HEK293T (cell line): ENCODE results near the gene CAPZA2.
"Not testable (repeated sequence)": the region's sequence is repeated elsewhere in the genome, so short reads cannot be mapped to it uniquely, and the experiment has no call there.

Source experiments
- CTCF ChIA-PET: fragments of 350-600 bp; formaldehyde crosslinking; extraction: SDS; loops from one replicate; lab custom pipeline; 2021; ENCODE audit warnings: antibody characterized with exemption, inconsistent platforms; lab: Yijun Ruan, JAX
- POLR2A ChIA-PET: fragments of 350-600 bp; formaldehyde crosslinking; extraction: SDS; loops from one replicate; lab custom pipeline; 2020; ENCODE audit warnings: antibody characterized with exemption, inconsistent platforms; lab: Yijun Ruan, JAX
- DNase-seq: peaks from one replicate; pipeline ENCODE4 v3.0.0; 2012; ENCODE audit warnings: mixed read lengths; ENCODE audit errors: extremely low spot score
- ARNT ChIP-seq: fragments of 450-650 bp; IDR thresholded peaks from 2 replicates; pipeline ENCODE4 v1.6.1; 2017; ENCODE audit warnings: mild to moderate bottlenecking
- BHLHE40 ChIP-seq: fragments of 450-650 bp; IDR thresholded peaks from 2 replicates; pipeline ENCODE4 v1.6.1; 2016; ENCODE audit warnings: mild to moderate bottlenecking, moderate library complexity, borderline replicate concordance
- CTBP1 ChIP-seq: fragments of 450-650 bp; IDR thresholded peaks from 2 replicates; pipeline ENCODE4 v1.6.1; 2016; ENCODE audit warnings: borderline replicate concordance
- ELF4 ChIP-seq: fragments of 450-650 bp; IDR thresholded peaks from 2 replicates; pipeline ENCODE4 v1.6.1; 2017; ENCODE audit warnings: antibody characterized with exemption
- FOXA1 ChIP-seq: fragments of 450-650 bp; IDR thresholded peaks from 2 replicates; pipeline ENCODE4 v1.6.1; 2016; ENCODE audit warnings: mild to moderate bottlenecking
- FOXK2 ChIP-seq: fragments of 450-650 bp; IDR thresholded peaks from 2 replicates; pipeline ENCODE4 v1.6.1; 2016; ENCODE audit warnings: mild to moderate bottlenecking
- FOXM1 ChIP-seq: fragments of 450-650 bp; IDR thresholded peaks from 2 replicates; pipeline ENCODE4 v1.6.1; 2017; ENCODE audit warnings: mild to moderate bottlenecking, borderline replicate concordance
- HDGF ChIP-seq: fragments of 450-650 bp; IDR thresholded peaks from 2 replicates; pipeline ENCODE4 v1.6.1; 2017; ENCODE audit warnings: antibody characterized with exemption, borderline replicate concordance
- L3MBTL2 ChIP-seq: fragments of 450-650 bp; conservative IDR thresholded peaks from 2 replicates; pipeline ENCODE4 v1.6.1; 2016; ENCODE audit warnings: mild to moderate bottlenecking
- LEF1 ChIP-seq: fragments of 450-650 bp; IDR thresholded peaks from 2 replicates; pipeline ENCODE4 v1.6.1; 2017; ENCODE audit warnings: mild to moderate bottlenecking, borderline replicate concordance
- NFRKB ChIP-seq: fragments of 450-650 bp; IDR thresholded peaks from 2 replicates; pipeline ENCODE4 v1.6.1; 2016; ENCODE audit warnings: mild to moderate bottlenecking, moderate library complexity
- PKNOX1 ChIP-seq: fragments of 450-650 bp; IDR thresholded peaks from 2 replicates; pipeline ENCODE4 v1.6.1; 2016
- SP1 ChIP-seq: fragments of 450-650 bp; IDR thresholded peaks from 2 replicates; pipeline ENCODE4 v1.6.1; 2017
- SUZ12 ChIP-seq: fragments of 450-650 bp; IDR thresholded peaks from 2 replicates; pipeline ENCODE4 v1.6.1; 2016; ENCODE audit warnings: mild to moderate bottlenecking
- TARDBP ChIP-seq: fragments of 450-650 bp; IDR thresholded peaks from 2 replicates; pipeline ENCODE4 v1.6.1; 2016
- ZNF384 ChIP-seq: fragments of 450-650 bp; IDR thresholded peaks from 2 replicates; pipeline ENCODE4 v1.6.1; 2016

CAPZA2 gene

GRCh38 chr7:116967983-116968382, 105.6 kb downstream of the CAPZA2 start:
- TF ChIP-seq FOXA1 = no peak
- no peak for TF ChIP-seq HDGF
- no peak for DNase-seq
- POLR2A ChIA-PET = no interaction called here
- CTCF ChIA-PET = no interaction called here

- no peak for DNase-seq
- ChIA-PET POLR2A (no interaction called here), CTCF (no interaction called here)
- TF ChIP-seq FOXA1 (no peak), SUZ12 (no peak), NFRKB (no peak), HDGF (no peak), L3MBTL2 (no peak), BHLHE40 (no peak), ARNT (no peak), CTBP1 (no peak), ZNF384 (no peak), ELF4 (no peak), FOXK2 (no peak), PKNOX1 (no peak), LEF1 (no peak), FOXM1 (no peak), SP1 (no peak), TARDBP (no peak)
Observed at GRCh38 chr7:116968631-116969030, 106.2 kb downstream of the CAPZA2 start.

- CTCF ChIA-PET = interaction anchor here (0.6 to 1.1 kb wide), 2 partner anchors 15 to 187 kb away, joined by 3 read pairs; no protein-coding TSS in a partner anchor
- no peak for TF ChIP-seq LEF1
- TF ChIP-seq CTBP1 = no peak
- TF ChIP-seq ARNT = no peak
- no peak for TF ChIP-seq HDGF
- TF ChIP-seq SP1 = no peak
- TF ChIP-seq TARDBP = no peak
- no peak for DNase-seq
- POLR2A ChIA-PET = interaction anchor here (1.1 kb wide), 1 partner anchor 16 kb away, joined by 3 read pairs; the partner anchor contains the start of gene ST7
Observed at GRCh38 chr7:116969371-116969902, 107.0 kb downstream of the CAPZA2 start.

GRCh38 chr7:116970238-116970910, 108.0 kb downstream of the CAPZA2 start:
- POLR2A ChIA-PET = interaction anchor here (1.1 kb wide), 1 partner anchor 17 kb away, joined by 3 read pairs; the partner anchor contains the start of gene ST7
- no peak for DNase-seq
- TF ChIP-seq PKNOX1 (no peak), L3MBTL2 (no peak)
- CTCF ChIA-PET = interaction anchor here (0.6 to 1.1 kb wide), 2 partner anchors 16 to 186 kb away, joined by 3 read pairs; no protein-coding TSS in a partner anchor

- POLR2A ChIA-PET = interaction anchor here (1.4 kb wide), 1 partner anchor 17 kb away, joined by 3 read pairs; no protein-coding TSS in a partner anchor
- CTCF ChIA-PET = interaction anchor here (1.3 kb wide), 1 partner anchor 17 kb away, joined by 4 read pairs; no protein-coding TSS in a partner anchor
- DNase-seq = not testable (repeated sequence)
Observed at GRCh38 chr7:116971153-116971552, 108.8 kb downstream of the CAPZA2 start.
